ENCODE data around the gene BCO2.

DNA sequence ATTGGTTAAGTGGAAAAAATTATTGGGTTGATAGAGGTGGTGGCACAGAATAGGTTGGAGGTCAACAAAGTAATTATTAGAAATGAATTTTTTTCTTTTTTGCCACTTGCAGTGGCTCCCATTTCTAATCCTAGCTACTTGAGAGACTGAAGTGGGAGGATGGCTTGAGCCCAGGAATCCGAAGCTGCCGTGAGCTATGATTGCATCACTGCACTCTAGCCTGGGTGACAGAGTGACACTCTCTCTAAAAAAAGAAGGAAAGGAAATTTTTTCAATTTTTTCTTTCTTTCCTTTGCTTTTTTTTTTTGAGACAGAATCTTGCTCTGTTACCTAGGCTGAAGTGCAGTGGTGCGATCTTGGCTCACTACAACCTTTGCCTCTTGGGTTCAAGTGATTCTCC lies 2.2 kb upstream of the BCO2 start:
- TF ChIP-seq, protein P1, sequence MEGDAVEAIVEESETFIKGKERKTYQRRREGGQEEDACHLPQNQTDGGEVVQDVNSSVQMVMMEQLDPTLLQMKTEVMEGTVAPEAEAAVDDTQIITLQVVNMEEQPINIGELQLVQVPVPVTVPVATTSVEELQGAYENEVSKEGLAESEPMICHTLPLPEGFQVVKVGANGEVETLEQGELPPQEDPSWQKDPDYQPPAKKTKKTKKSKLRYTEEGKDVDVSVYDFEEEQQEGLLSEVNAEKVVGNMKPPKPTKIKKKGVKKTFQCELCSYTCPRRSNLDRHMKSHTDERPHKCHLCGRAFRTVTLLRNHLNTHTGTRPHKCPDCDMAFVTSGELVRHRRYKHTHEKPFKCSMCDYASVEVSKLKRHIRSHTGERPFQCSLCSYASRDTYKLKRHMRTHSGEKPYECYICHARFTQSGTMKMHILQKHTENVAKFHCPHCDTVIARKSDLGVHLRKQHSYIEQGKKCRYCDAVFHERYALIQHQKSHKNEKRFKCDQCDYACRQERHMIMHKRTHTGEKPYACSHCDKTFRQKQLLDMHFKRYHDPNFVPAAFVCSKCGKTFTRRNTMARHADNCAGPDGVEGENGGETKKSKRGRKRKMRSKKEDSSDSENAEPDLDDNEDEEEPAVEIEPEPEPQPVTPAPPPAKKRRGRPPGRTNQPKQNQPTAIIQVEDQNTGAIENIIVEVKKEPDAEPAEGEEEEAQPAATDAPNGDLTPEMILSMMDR (IDR thresholded peaks at IDR 0.05) = no peak
- TF ChIP-seq POLR2A (IDR thresholded peaks at IDR 0.05) = no peak

Data from esophagus squamous epithelium (tissue), 4 donors.